Heart left ventricle (tissue), 16 donors: ENCODE data around the gene CSPG4. TPM values are rescaled to one million over a fixed set of nuclear protein-coding genes. Genes with fewer than 3 reads are reported as not detected.

Source experiments
- ATAC-seq, 4 donors: fragments of 200-7000 bp; cut with Tn5 transposase; one replicate each; pipeline ENCODE4 v1.9.1; 2020 to 2022; ENCODE audit warnings: moderate library complexity in 4 of 4, mild to moderate bottlenecking in 3 of 4, moderate number of reproducible peaks in 1 of 4
- DNase-seq, 5 donors: peaks; one replicate each; pipeline ENCODE4 v3.0.0-alpha.2; 2020
- H3K27ac ChIP-seq, 12 donors: fragments of 200-600 bp; sonication (generic) in 4 of 12; one replicate each; pipeline versions ENCODE4 v1.5.0 to v1.8.0; 2016 to 2022; ENCODE audit warnings: mild to moderate bottlenecking in 2 of 12
- H3K27me3 ChIP-seq, 9 donors: fragments of 200-600 bp; sonication (generic) in 2 of 9; one replicate each; pipeline versions ENCODE4 v1.5.1 to v1.8.0; 2016 to 2022; ENCODE audit warnings: mild to moderate bottlenecking in 3 of 9
- H3K36me3 ChIP-seq, 9 donors: fragments of 200-600 bp; sonication (generic) in 2 of 9; one replicate each; pipeline versions ENCODE4 v1.5.0 to v1.8.0; 2018 to 2022; ENCODE audit warnings: mild to moderate bottlenecking in 2 of 9
- H3K4me1 ChIP-seq, 12 donors: fragments of 200-600 bp; sonication (generic) in 4 of 12; one replicate each; pipeline versions ENCODE4 v1.5.0 to v1.8.0; 2016 to 2022; ENCODE audit warnings: mild to moderate bottlenecking in 3 of 12
- H3K4me3 ChIP-seq, 12 donors: fragments of 200-600 bp; sonication (generic) in 4 of 12; one replicate each; pipeline versions ENCODE4 v1.5.0 to v1.8.0; 2017 to 2022; ENCODE audit warnings: mild to moderate bottlenecking in 9 of 12, moderate library complexity in 4 of 12
- H3K9me3 ChIP-seq, 12 donors: fragments of 200-600 bp; sonication (generic) in 4 of 12; one replicate each; pipeline versions ENCODE4 v1.5.0 to v1.8.0; 2016 to 2022; ENCODE audit warnings: mild to moderate bottlenecking in 1 of 12
- CTCF ChIP-seq, 12 donors: fragments of 200-600 bp; sonication (generic) in 4 of 12; IDR thresholded peaks; one replicate each; pipeline versions ENCODE4 v1.5.0 to v1.8.0; 2018 to 2022; ENCODE audit warnings: antibody characterized with exemption in 12 of 12, mild to moderate bottlenecking in 5 of 12
- POLR2A ChIP-seq, 2 donors: fragments of 450-650 bp; IDR thresholded peaks; one replicate each; pipeline ENCODE4 v1.6.1; 2017; ENCODE audit warnings: antibody characterized with exemption in 2 of 2, mild to moderate bottlenecking in 2 of 2, moderate library complexity in 2 of 2
- WGBS, 4 donors: extraction: QIAGEN DNeasy Blood & Tissue Kit in 2 of 4; methylation state at CpG; one replicate each; pipeline versions ENCODE4 v1.1.5 to v1.1.7; 2013 to 2018; 5-methylcytosine and 5-hydroxymethylcytosine counted together
- intact Hi-C, 10 donors: fragments of 100-400 bp; cut with DNase I; formaldehyde crosslinking; loops; one replicate each; pipeline versions ENCODE4 v1.11.1 to v1.14.2; 2022
- polyA plus RNA-seq, 2 donors: library from polyadenylated mRNA; stranded (reverse); fragments of 200-250 nt; gene quantifications; one replicate each; pipeline ENCODE4 v1.2.3, GENCODE V29; 2013
- total RNA-seq, 9 donors: library from RNA; depleted of rRNA in 2 of 9; stranded (reverse); fragments of >200 nt in 2 of 9; fragmentation: NEBNext Ultra II Directional in 3 of 9; extraction: Animal tissue kit (Norgen Biotek cat#: 25700) in 3 of 9; gene quantifications; one replicate each; pipeline versions ENCODE4 v1.1.0 to v1.2.4, GENCODE V29; 2016 to 2023
- donor health status: ischemic (EF 13 %, LVEDD 7.1; RV severe dilation, severe dysfunction).
- donor health status: healthy with polysubstance abuse.
- donor health status: DM: no; HTN: yes; CAD: no.
- donor health status: DM: no; HTN: no; CAD: no.
- donor health status: ischemic (EF 25% LVEDD 6.9; RV normal size, moderate dysfunction).
- donor health status: ischemic (EF 25% LVEDD 5.7; RV mildly dilated, moderate dysfunction).
- donor health status: healthy.
- donor health status: DM: yes; HTN: yes; CAD: no.
- donor health status: ischemic (EF 35%, LVEDD 5.7; RV mildly dilated, moderate dysfunction).
- donor health status: nonischemic (EF 11% LVEDD 7.7; RV severe dilation, severe dysfunction).
- donor health status: DM: yes; HTN: yes; CAD: no.
- donor health status: PGD.
- donor health status: ischemic (EF 29% LVEDD 5.4; RV normal size, mild dysfunction).
- donor health status: nonischemic (EF 23%, LVEDD 6.1; RV moderate dilation, normal function).

The CSPG4 gene
- total and polyA plus RNA-seq, 11 donors: 8.5 to 46.9 (median 13.9) TPM

DNA sequence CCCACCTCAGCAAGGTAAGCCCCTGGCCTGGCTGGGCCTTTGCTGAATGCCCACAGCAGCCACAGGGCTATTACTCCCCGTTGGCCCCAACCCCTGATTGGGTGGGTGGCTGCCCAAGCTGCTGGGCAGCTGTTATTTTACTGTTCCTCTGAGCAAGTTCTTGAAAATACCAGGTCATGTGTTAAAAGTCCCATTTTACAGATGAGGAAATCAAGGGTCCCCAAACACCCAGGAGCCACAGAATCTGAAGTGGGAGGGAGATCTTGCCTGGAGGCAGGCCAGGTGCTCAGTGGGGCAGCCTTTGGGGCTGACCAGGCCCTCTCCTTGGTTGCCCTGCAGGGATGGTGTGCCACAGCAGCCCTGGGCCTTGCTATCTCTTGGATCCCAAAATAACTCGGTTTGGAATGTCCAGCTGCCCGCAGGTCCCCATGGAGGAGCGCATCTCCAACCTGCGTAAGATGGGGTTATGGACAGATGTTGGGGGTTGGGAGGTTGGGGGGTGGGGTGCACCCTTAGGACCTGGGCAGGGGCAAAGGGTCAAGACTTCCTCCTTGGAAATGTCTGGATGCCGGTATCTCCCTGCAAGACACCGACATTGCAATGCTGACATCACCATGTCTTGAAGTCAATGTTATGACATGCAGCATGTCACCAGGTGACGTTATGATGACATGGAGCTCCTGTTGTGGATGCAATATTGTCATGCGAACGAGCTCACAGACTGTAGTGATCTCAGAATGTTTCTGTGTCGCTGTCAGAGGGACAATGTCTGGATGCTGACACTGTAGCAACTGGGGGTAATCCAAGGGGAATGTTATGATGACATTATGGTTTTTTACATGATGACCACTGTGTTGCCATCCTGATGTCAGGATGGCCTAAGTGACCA lies 13.3 kb upstream of the CSPG4 start:
- H3K36me3 ChIP-seq: no peaks in the 10 kb centered on the region
- H3K9me3 ChIP-seq: no peaks in the 10 kb centered on the region
- H3K27me3 ChIP-seq: no peaks in the 10 kb centered on the region
- no peak overlapping the region for H3K4me3 ChIP-seq
- peak in 1 of 5 donors; percentile 42 for DNase-seq
- no peak for ATAC-seq
- intact Hi-C loops: loop anchor here in 6 of 10 donors (5.0 to 10.0 kb wide), 5 partner anchors 34 to 199 kb away; no protein-coding TSS in a partner anchor
- 73 to 82% (median 74%) methylated on average over 11 of the region's 11 CpGs for WGBS, 4 donors
- TF ChIP-seq CTCF (IDR thresholded peaks at IDR 0.05) (no peak), POLR2A (IDR thresholded peaks at IDR 0.05) (no peak)
- peaks cover 0 to 20% (median 11%) of the 10 kb centered on the region in 12 donors for H3K4me1 ChIP-seq
- H3K27ac ChIP-seq: no peak overlapping the region

DNA sequence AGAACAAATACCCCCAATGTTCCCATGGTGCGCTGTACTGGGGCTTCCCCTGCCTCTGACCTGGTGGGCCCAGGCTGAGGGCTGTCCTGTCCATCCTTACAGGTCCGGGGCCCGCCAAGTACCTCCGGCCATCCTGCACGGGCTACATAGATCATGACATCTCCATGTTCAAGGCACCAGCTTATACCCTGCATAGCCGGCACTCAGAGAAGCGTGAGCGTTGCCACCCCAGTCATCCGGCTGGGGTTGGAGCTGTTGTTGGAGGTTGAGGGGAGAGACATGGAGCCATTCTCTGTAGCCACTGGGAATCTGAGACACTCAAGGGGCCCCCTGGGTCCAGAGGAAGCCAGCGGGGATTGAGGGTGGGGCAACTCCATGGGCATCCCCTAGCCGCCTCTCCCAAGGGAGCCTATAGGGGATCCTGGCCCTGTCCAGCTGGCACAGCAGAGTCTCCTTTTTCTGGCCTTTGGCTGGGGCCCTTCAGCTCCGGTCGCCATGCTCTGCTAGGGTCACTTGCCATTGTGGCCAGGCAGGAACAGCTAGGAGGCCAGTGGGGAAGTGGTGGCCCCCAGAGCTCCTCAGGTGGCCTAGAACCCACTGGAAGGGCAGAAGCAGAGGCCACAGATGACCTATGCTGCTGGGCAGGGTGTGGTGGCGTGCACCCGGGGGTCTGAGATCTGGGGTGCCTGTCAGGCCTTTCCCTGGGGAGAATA lies 12.5 kb upstream of the CSPG4 start:
- Histone ChIP-seq H3K9me3 (no peaks in the 10 kb centered on the region), H3K36me3 (no peaks in the 10 kb centered on the region), H3K4me1 (peaks cover 0 to 21% (median 11%) of the 10 kb centered on the region in 12 donors), H3K27ac (no peak overlapping the region), H3K4me3 (no peak overlapping the region), H3K27me3 (no peaks in the 10 kb centered on the region)
- TF ChIP-seq POLR2A (IDR thresholded peaks at IDR 0.05) (no peak), CTCF (IDR thresholded peaks at IDR 0.05) (no peak)
- ATAC-seq: no peak
- DNase-seq: peak in 1 of 5 donors; percentile 19
- intact Hi-C loops: loop anchor here in 6 of 10 donors (5.0 to 10.0 kb wide), 5 partner anchors 33 to 200 kb away; no protein-coding TSS in a partner anchor
- 91 to 96% (median 94%) methylated on average over 6 to 15 of the region's 15 CpGs for WGBS, 4 donors

DNA sequence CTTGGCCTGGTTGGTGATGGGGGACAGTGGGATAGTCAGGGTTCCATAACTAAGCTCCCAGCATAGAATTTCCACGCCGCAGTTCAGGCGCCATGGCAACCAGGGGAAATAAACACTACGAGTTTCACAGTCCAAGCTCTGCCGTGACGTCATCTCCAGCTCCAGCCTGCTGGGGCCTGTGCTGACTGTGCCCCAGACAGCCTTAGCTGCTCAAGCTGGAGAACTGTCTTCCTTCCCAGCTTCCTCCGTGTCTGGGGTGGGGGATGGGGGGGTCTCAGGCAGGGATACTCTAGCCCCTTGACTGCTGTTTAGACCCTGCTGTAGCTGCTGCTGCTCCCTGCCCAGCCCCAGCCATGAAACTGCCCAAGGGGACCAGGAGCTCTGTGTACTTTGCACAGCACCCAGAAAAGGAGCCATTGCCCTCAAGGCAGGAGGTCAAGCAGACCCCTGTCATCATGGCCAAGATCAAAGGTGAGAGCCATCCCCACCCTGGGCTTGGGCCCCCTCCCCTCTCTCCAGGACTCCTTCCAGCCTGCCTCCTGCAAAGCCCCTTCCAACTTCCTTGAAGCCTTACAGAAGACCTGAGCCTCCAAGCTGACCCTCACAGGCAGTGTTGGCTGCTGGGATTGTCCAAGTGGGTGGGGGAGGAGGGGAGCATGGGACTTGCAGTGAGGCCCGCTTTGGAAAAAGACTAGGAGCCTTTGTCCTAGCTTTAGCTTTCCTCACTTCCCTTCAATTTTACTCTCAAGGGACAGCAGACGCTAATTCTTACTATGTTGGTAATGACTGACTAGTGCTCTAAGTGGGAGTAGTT lies 11.4 kb upstream of the CSPG4 start:
- Histone ChIP-seq H3K36me3 (no peaks in the 10 kb centered on the region), H3K27me3 (no peaks in the 10 kb centered on the region), H3K9me3 (no peaks in the 10 kb centered on the region), H3K27ac (peak overlapping the region in 10 of 12 donors; percentile 28 to 85 (median 62)), H3K4me3 (no peak overlapping the region), H3K4me1 (peaks cover 0 to 21% (median 11%) of the 10 kb centered on the region in 12 donors)
- intact Hi-C loops: loop anchor here in 3 of 10 donors (5.0 to 10.0 kb wide), 3 partner anchors 37 to 201 kb away; no protein-coding TSS in a partner anchor
- TF ChIP-seq CTCF (IDR thresholded peaks at IDR 0.05) (no peak), POLR2A (IDR thresholded peaks at IDR 0.05) (no peak)
- DNase-seq (peak; percentile 88 to 95 (median 91)), ATAC-seq (peak; percentile 75 to 92 (median 86))
- 17 to 33% (median 29%) methylated on average over 9 of the region's 9 CpGs for WGBS, 4 donors
